ENCODE measurements around the gene RPA1.
"Not testable (repeated sequence)": the region's sequence is repeated elsewhere in the genome, so short reads cannot be mapped to it uniquely, and the experiment has no call there.

The RPA1 gene

GRCh38 chr17:1872976-1873375 lies 43.2 kb downstream of the RPA1 start:
- no peak for DNase-seq (ENCODE audit: low read depth)
- H3K4me3 ChIP-seq (ENCODE audit: low read depth, low read length) = no peak overlapping the region

DNA sequence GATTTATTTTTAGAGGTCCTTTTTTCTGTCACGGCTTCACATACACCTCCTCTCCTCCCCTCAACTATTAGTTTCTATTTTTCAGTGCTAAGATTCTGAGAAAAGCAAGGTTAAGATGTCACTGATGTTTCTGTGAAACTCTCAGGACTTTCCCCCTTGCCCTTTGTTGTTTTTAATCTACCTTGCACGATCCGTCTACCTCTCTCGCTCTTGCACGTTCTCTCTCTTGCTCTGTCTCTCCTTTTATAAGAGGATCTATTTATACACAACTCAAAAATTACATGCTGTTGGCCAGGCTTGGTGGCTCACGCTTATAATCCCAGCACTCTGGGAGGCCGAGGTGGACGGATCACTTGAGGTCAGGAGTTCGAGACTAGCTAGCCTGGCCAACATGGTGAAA lies 43.6 kb downstream of the RPA1 start:
- DNase-seq (ENCODE audit: low read depth) = no peak
- no peak overlapping the region for H3K4me3 ChIP-seq (ENCODE audit: low read depth, low read length)

DNA sequence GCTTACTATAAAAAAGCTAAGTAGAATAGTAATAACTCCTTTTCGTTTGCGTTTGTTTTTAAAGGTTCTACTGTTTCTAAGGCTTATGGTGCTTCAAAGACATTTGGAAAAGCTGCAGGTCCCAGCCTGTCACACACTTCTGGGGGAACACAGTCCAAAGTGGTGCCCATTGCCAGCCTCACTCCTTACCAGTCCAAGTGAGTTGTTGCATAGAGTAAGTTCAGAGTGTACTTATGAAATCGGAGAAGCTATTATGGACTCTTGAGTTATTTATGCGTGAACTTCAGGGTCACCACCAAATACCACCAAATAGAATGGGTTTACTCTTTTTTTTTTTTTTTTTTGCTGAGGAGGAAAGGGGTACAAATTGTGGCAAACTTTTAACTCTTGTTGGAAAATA lies 45.8 kb downstream of the RPA1 start:
- no peak for DNase-seq (ENCODE audit: low read depth)
- no peak overlapping the region for H3K4me3 ChIP-seq (ENCODE audit: low read depth, low read length)

DNA sequence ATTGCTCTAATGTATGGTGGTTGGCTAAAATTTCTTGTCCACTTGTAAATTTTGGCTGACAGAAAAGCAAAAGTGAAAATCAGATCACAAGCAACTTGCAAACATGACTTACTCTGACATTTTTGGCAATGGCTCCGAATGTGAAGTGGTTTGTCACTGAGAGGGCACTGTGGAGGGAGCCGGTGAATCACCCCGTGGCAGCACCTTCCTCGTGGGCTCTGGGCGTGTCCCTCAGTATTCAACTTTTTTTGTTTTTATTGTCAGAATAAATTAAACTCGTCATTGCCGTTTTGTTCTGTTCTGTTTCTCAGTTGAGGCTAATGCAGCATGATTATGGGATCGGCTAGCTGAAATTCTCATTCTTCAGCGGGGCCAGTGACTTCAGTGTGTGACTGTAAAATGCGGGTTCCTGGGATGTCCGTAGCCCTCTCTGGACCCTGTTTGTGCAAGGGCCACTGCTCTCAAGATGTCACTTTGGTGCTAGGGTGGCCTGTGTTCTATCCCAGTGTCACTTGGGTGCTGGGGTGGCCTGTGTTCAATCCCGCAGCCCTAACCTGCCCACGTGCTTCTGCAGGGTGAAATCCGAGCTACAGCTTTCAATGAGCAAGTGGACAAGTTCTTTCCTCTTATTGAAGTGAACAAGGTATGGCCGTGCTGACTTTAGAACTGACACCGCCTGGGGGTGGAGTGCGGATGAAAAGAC lies 48.8 kb downstream of the RPA1 start:
- no peak overlapping the region for H3K4me3 ChIP-seq (ENCODE audit: low read depth, low read length)
- no peak for DNase-seq (ENCODE audit: low read depth)

DNA sequence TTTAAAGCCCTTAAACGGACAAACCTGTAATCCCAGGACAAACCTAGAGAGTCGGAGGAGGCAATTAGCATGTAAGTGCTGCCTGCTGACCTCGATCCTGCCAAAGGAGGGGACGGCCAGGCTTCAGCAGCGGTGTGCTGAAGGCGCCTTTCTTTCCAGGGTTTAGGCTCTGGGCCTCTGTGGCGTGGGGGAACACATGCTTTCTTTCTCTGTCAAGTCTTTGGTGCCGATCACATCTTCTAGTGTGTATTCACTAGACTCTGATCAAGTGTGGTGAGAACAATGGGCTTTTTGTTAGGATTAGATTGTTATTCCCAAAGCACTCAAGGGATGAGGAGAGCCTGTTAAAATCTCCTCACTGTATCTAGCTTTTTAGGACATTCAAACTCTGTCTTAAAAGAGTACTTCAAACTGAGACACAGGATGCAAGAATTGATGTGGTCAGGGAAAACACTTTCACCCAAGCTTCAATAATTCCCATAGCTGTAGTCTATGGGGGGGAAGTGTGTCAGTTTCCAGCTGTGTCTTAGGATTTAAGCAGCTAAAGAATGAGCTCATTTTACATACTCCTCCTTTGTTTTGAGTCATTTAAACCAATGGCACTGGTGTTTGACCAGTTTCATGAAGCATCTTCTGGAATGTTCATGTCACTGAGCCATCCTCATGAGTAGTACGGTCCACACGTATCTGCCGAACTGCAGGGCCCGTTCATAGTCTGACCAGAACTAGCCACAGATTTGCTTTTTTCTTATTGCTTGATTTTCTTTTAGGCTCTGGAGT lies 51.2 kb downstream of the RPA1 start:
- DNase-seq (ENCODE audit: low read depth) = no peak
- no peak overlapping the region for H3K4me3 ChIP-seq (ENCODE audit: low read depth, low read length)

DNA sequence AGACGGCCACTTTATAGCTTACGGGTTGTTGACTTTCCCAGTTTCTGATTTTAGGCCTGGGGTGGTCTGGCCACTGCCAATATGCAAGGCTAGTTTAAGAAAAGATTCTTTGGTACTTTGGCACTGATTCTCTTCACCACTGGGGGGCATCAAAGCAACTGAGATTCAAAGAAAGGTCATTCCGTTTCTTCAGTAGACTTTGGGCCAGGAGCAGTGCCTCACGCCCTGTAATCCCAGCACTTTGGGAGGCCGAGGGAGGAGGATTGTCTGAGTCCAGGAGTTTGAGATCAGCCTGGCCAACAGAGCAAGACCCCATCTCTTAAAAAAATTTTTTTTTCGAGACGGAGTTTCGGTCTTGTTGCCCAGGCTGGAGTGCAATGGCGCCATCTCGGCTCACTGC lies 53.0 kb downstream of the RPA1 start:
- no peak overlapping the region for H3K4me3 ChIP-seq (ENCODE audit: low read depth, low read length)
- DNase-seq (ENCODE audit: low read depth) = no peak

- H3K4me3 ChIP-seq (ENCODE audit: low read depth, low read length) = no peak overlapping the region
- DNase-seq (ENCODE audit: low read depth) = no peak
Observed at GRCh38 chr17:1883536-1883935, 53.7 kb downstream of the RPA1 start.

- no peak for DNase-seq (ENCODE audit: low read depth)
- no peak overlapping the region for H3K4me3 ChIP-seq (ENCODE audit: low read depth, low read length)
Observed at GRCh38 chr17:1888741-1889140, 58.9 kb downstream of the RPA1 start.

DNA sequence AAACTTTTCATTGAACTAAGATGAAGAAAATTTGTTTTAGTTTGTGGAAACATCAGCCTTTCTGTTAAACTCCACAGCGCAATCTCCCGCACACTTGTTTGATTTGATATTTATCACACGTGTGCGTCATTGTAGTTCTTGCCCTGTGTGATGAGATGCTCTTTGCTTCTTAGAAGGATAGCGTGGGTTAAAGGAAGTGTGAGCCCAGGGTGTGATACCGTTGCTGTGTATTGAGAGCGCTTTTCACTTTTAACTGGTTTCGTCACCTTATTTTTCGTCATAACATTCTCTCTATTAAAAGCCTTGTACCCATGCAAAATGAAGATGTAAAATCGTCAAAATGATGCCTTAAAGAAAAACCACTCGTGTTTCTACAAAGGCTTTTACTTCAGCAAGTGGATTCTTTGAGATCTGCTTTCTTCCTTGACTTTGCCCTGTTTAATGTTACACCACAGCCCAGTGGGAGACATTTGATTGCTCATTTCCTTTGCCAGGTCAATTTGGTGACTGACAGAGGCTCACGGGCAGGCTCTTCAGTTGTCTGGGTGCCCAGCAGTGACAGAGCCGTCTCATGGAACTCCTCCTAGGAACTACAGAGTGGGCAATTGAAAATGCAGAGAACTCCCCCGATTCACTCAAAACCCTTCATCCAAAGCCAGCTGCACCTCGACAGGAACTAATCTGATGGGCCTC lies 61.1 kb downstream of the RPA1 start:
- no peak overlapping the region for H3K4me3 ChIP-seq (ENCODE audit: low read depth, low read length)
- DNase-seq (ENCODE audit: low read depth) = no peak

DNA sequence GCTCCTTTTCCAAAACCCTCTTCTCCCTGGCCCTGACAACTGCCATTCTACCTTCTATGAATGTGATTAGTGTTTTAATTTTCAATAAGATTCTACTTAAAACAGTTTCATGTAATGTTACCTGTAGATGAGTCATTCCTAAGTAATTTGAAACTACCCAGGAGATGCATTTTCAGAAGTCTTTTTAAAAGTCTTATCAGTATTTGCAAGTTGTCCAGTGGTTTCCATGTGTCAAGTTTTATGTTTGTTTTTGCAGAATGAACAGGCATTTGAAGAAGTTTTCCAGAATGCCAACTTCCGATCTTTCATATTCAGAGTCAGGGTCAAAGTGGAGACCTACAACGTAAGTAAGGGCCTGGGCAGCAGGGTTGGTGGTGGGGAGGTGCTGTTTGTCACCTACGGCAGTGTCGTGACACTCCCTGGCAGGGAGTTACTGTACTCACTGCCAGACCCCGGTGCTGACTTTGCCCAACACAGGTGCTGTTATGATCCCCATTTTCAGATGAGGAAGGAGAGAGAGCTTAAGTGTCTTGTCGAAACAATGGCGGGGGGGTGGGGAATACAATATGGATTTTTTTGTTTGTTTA lies 65.0 kb downstream of the RPA1 start:
- no peak overlapping the region for H3K4me3 ChIP-seq (ENCODE audit: low read depth, low read length)
- DNase-seq (ENCODE audit: low read depth) = no peak

- not testable (repeated sequence) for H3K4me3 ChIP-seq (ENCODE audit: low read depth, low read length); DNase-seq (ENCODE audit: low read depth)
Observed at GRCh38 chr17:1895479-1895878, 65.7 kb downstream of the RPA1 start.

DNA sequence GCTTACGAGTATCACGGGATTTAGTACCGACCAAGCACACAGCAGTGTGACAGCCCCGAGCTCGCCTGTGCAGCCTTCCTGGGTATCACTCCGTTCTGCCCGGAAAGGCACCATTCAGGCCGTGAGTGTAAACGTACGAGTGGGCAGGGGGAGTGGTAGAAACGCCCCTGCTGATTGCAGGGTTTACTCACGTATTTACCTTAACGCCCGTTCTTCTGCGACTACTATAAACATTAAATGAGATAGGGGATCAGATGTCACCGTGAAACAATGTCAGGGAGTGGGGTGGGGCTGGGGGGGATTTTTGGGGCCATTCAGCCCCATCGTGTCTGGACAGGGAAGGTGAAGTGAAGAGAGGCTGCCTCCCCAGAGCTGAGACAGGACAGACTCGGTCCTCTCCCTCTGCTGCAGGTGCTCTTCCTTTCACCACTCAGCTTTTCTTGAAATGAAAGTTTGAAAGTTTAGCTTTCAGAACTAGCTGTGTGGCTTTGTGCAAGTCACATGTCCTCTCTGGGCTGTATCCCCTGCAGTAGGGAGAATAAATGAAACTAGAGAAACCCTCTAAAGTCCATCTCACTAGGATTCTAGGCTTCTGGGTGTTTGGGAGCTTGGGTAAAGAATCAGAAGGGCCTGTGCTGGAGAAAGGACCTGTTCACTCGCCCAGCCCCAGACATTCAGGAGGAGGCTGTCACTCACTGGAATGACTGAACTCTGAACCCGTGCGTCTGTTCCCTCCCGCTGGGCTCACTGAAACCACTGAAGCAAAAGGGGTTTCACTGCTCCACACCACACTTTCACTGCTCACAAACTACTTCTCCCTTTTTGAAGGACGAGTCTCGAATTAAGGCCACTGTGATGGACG lies 66.7 kb downstream of the RPA1 start:
- H3K4me3 ChIP-seq (ENCODE audit: low read depth, low read length) = no peak overlapping the region
- no peak for DNase-seq (ENCODE audit: low read depth)

GRCh38 chr17:1897105-1897656 lies 67.4 kb downstream of the RPA1 start:
- no peak for DNase-seq (ENCODE audit: low read depth)
- H3K4me3 ChIP-seq (ENCODE audit: low read depth, low read length) = no peak overlapping the region

- no peak overlapping the region for H3K4me3 ChIP-seq (ENCODE audit: low read depth, low read length)
- DNase-seq (ENCODE audit: low read depth) = no peak
Observed at GRCh38 chr17:1898332-1898731, 68.5 kb downstream of the RPA1 start.

DNA sequence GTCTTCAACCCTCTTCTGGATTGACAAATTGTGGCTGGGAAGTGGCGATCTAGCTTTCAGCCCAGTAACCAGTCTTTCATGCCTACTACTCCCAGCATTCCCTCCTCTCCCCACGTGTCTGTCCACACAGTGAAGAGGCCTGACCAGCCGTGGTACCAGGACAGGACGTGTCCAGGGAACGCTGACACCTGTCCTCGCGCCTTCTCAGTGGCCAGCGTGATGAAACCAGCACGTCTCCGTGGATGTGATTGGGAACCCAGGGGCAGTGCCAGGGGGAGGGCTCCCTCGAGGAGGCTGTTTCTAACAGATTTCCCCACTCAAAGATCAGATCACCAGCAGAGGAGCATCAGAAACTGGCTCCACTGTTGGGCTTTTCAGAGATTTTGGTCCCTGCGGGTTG lies 69.1 kb downstream of the RPA1 start:
- DNase-seq (ENCODE audit: low read depth) = no peak
- H3K4me3 ChIP-seq (ENCODE audit: low read depth, low read length) = no peak overlapping the region

DNA sequence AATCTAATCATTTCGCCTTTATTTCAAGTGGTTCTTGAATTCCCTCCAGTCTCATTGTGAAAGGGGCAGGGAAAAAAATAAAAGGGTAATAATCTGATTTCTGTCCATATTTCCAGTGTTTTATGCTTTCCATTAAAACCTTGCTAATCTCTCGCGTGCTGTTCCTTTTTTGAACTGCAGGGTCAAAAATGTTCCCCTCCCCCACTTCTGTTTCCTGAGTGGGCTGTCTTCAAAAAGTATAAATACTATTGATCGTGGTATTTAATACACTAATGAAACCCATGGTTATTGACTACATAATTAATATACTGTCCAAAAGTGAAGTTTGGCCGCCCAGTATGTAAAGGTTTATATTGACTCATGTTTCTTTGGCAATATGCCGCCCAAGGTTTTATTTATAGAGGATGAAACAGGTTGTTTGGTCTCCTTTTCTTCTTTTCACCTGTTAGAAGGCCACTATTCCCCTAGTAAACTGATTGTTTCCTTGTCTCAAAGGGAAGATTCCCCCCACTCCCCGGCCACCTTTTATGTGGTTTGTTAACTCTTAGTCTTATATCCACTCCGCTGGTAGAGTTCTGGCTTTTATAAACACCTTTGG lies 69.7 kb downstream of the RPA1 start:
- H3K4me3 ChIP-seq (ENCODE audit: low read depth, low read length) = no peak overlapping the region
- no peak for DNase-seq (ENCODE audit: low read depth)

DNA sequence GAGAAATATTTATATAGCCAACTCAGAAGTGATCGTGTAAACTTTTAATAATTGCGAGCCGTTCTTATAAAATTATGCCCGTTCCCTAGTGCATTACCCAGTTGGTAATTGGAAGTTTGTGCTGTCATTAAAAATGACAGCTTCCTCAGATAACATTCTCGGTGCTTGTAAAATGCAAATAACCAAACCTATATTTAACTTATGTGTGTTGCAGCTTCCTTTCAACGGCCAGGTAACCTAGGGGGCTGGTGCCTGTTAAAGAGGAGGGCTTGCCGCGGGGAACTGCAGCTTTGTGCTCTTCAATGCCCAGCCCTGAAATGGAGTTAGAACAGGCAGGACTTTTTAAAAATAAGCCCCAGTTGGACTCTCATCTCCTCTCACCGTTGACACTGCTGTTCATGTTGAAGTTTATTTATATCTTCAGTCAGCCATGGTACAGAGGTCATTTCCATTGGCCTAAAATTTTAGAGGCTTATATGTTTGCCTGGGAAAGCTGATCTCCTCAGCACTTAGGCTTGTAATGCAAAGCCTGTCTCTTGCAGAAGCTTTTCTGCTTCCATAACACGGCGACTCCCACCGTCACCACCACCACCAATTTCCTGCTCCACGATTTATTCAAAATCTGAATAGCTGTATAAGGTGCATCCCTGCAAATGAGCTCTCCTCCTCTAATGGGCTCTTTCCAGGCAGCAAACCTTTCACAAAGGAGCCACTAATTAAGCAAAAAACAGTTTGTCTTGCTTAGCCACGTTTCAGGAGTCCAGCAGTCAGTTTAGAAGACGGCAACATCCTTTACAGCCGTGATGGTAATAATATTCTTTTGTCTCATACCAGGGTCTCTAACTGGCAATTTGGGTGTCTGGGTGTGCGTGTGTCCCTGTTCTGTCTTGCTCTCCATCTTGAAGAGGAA lies 74.7 kb downstream of the RPA1 start:
- no peak for DNase-seq (ENCODE audit: low read depth)
- no peak overlapping the region for H3K4me3 ChIP-seq (ENCODE audit: low read depth, low read length)
